GM19328 (cell line): ENCODE results near the gene SLC39A6.
"Not testable (repeated sequence)": the region's sequence is repeated elsewhere in the genome, so short reads cannot be mapped to it uniquely, and the experiment has no call there.

Experiments
- ATAC-seq: cut with Tn5 transposase; IDR thresholded peaks from one replicate; pipeline ENCODE4 v1.9.1; 2021; ENCODE audit warnings: mild to moderate bottlenecking, moderate library complexity; ENCODE audit not compliant: unreplicated experiment

The SLC39A6 gene

DNA sequence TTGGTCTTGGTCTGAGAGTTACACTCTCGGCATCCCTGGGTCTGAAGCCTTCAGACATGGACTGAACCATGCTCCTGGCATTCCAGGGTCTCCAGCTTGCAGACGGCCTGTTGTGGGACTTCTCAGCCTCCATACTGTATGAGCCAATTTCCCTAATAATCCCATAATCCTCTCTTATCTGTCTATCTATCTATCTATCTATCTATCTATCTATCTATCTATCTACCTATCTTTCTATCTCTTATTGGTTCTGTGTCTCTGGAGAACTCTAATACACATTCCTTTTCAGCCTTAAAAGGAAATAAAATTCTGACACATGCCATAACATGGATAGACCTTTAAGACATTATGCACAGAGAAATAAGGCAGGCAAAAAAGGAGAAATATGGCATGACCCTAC is 24.4 kb downstream of the SLC39A6 start:
- no peak for ATAC-seq

DNA sequence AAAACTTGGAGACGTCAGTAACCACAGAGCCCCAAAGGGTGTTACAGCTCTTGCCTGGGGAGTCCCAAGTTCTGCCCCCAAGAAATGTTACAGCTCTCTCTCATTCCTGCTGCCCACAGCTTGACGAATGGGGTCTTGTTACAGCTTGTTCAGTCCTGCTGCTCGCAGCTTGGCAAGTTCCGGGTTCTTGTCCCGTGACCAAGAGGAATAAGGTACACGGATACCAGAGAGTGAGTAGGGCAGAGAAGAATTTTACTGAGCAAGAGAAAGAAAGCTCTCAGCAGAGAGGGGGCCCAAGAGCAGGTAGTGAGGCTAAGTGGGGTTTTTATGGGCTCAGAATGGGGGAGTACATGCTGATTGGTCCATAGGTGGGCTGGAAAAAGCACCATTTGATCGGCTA is 27.2 kb downstream of the SLC39A6 start:
- no peak for ATAC-seq

DNA sequence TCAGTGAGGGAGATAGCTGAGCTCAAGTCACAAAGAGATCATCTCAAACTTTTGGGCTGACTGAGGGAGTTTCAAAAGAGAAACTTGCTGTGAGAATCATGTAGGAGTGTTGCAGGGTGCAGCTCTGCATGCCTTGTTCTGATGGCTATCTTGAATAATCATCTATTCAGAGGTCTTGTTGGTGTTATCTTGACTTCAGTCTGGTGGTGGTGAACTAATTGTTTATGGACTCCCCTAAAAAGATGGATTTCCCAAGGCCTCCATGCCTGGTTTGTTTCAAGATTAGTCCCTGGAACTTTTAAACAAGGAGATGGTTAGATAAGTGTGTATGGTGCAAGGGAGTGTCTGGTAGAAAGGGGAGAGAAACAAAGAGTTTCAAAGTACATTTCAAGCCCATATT is 29.8 kb downstream of the SLC39A6 start:
- no peak for ATAC-seq

DNA sequence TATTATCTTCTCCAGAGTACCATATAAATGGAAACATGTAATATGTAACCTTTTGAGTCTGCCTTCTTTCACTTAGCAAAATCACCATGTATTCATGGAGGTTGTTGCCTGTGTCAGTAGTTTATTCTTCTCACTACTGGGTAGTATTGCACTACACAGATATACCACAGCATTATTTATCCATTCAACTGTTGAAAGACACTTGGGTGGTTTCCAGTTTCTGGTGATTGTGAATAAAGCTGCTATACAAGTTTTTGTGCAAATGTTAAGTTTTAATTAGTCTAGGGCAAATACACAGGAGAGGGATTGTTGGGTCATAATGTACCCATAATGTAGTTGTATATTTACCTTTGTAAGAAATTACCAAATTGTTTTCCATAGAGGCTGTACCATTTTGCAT is 32.2 kb downstream of the SLC39A6 start:
- ATAC-seq = no peak

DNA sequence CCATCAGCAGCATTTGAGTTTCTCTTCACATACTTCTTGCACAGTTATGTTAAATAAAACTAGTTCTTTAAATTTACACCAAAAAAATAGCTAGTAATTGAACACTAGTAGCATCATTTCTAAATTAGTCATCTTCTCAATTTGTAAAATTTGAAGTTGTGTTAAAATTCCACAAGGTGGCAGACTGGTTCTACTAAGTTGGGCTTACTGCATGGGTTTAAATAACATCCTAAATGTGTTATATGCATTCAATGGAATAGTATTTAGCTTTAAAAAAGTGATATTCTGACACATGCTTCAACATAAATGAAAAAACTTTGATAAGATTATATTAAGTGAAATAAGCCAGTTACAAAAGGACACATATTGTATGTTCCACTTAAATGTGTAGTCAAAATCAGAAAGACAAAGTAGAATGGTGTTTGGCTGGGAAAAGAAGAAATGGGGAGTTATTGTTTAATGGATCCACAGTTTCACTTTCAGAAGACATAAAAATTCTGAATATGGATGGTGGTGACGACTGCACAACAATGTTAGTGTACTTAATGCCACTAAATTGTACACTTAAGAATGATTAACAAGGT is 33.1 kb downstream of the SLC39A6 start:
- ATAC-seq = no peak

DNA sequence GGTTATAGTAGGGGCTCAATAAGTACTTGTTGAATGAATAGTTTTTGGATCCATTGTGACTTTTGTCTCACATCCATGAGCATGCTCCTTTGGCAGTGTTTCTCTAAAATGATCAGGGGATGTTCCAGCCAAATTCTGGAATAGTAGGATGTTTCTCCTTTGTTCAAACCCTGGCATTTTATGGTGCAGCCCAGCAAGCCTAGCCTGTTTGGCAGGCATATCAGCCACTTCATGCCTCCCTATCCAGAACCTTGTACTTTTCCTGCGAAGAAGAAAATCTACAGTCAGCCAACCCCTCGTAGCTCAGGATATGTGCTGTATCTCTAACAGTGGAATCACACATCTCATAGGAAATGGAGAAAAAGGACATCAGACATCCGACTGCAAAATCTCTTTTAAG is 34.7 kb downstream of the SLC39A6 start:
- no peak for ATAC-seq

DNA sequence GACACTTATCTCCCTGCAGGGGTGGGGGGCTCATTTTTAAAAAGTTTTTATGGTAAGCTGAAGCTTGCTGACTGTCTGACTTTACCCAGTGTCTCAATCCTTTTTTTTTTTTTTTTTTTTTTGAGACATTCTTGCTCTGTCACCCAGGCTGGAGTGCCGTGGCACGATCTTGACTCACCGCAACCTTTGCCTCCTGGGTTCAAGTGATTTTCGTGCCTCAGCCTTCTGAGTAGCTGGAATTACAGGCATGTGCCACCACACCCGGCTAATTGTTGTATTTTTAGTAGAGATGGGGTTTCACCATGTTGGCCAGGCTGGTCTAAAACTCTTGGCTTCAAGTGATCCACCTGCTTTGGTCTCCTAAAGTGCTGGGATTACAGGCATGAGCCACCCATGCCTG is 37.0 kb downstream of the SLC39A6 start:
- ATAC-seq = not testable (repeated sequence)

DNA sequence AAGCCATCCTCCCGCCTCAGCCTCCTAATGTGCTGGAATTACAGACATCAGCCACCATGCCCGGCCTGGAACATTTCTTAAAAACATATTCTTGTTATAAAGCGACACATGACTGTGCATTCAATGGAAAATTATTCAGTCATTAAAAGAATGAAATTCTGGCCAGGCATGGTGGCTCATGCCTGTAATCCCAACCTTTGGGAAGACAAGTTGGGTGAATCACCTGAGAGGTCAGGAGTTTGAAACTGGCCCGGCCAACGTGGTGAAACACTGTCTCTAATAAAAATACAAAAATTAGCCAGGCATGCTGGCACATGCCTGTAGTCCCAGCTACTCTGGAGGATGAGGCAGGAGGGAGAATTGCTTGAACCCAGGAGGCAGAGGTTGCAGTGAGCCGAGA is 40.1 kb downstream of the SLC39A6 start:
- ATAC-seq = no peak

DNA sequence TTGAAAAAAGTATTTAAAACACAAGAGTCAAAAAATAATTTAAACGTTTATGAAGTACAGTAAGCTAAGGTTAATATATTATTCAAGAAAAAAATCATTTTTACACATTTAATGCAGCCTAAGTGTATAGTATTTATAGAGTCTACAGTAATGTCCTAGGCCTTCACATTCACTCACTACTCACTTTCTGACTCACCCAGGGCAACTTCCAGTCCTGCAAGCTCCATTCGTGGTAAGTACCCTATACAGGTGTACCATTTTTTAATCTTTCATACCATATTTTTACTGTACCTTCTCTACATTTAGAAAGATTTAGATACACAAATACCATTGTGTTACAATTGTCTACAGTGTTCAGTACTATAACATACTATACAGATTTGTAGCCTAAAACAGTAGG is 40.9 kb downstream of the SLC39A6 start:
- no peak for ATAC-seq

DNA sequence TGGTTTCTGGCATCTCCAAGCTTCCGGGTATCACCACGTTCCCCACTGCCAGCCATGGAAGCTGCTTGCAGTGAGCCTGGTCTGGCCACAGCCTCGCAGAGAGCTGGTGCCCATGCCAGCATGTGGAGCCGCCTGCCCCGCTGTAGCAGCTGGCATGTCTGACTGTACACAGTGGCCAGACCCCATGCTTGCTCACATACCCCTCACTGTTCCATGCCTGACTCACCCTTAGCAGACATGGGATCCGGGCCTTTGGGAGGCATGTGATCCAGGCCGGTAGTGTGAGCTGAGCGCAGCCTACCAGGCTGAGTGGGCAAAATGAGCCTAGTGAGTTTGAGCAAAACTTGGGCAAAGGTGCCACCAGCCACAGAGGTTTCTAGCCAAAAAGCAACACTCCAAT is 43.0 kb downstream of the SLC39A6 start:
- ATAC-seq = no peak

DNA sequence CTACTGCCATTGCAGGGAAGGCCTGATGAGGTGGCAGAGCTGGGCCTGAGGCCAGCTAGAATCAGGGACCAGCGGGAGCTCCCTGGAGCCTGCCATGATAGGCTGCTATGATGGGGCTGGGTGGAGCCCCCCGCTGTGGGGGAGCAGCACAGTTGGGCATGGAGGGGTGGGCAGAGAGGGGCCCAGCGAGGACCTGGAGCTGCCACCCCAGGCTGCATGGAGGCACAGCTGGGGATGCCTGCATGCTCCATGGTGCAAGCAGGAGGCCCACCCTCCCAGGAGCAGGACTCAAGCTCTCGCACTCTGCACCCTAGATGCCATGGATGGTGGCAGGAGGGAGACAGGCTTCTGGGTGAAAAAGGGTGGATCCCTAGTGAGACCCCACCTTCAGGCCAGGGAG is 43.9 kb downstream of the SLC39A6 start:
- no peak for ATAC-seq

DNA sequence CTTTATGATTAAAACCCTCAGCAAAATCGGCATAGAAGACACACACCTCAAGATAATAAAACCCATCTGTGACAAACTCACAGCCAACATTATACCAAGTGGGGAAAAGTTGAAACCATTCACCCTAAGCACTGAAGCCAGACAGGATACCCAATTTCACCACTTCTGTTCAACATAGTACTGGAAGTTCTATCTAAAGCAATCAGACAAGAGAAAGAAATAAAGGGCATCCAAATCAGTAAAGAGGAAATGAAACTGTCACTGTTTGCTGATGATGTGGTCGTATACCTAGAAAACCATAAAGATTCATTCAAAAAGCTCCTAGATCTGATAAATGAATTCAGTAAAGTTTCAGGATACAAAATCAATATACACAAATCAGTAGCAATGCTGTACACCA is 45.4 kb downstream of the SLC39A6 start:
- no peak for ATAC-seq

DNA sequence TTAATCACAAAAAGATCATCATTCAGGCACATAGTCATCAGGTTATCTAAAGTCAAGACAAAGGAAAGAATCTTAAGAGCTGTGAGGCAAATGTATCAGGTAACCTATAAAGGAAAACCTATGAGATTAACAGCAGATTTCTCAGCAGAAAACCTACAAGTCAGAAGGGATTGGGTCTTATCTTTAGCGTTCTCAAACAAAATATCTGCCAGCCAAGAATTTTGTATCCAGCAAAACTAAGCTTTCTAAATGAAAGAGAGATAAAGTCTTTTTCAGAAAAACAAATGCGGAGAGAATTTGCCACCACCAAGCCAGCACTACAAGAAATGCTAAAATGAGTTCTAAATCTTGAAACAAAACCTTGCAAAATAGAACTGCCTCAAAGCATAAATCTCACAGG is 48.0 kb downstream of the SLC39A6 start:
- ATAC-seq = not testable (repeated sequence)

DNA sequence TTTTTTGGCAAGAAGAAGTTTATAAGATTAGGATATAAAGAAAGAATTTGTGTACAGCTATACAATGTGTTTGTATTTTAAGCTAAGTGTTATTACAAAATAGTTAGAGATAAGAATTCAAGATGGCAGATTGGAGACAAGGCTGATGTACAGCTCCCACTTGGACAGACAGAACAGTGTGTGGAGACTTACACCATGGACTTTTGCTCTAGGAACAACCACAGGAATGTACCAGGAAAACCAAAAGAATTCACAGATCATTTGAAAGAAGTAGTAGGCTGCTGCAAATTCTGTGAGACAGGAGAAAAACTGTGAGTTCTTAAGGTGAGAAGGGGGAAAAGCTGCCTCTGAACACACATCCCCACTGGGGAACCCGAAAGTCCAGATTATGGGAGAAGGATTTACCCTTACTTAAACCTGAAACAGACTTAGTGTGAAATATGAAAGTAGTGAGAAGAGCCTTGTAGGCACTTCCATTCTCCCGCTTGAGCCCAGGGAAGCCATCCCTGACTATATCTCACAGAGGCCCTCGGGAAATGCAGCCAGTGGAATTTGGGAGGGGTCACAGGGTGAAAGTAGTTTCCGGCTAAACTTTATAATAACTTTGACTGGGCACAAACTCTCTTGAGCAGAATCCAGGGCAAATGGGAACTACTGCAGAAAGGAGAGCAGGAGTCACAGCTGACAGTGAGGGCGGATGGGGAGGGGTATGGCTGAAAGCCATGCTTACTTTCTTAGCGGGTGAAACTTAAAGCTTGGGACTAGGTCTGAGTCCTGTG is 50.2 kb downstream of the SLC39A6 start:
- ATAC-seq = no peak

DNA sequence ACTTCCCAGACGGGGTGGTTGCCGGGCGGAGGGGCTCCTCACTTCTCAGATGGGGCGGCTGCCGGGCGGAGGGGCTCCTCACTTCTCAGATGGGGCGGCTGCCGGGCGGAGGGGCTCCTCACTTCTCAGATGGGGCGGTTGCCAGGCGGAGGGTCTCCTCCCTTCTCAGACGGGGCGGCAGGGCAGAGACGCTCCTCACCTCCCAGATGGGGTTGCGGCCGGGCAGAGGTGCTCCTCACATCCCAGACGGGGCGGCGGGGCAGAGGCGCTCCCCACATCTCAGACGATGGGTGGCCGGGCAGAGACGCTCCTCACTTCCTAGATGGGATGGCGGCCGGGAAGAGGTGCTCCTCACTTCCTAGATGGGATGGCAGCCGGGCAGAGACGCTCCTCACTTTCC is 51.4 kb downstream of the SLC39A6 start:
- ATAC-seq = not testable (repeated sequence)

DNA sequence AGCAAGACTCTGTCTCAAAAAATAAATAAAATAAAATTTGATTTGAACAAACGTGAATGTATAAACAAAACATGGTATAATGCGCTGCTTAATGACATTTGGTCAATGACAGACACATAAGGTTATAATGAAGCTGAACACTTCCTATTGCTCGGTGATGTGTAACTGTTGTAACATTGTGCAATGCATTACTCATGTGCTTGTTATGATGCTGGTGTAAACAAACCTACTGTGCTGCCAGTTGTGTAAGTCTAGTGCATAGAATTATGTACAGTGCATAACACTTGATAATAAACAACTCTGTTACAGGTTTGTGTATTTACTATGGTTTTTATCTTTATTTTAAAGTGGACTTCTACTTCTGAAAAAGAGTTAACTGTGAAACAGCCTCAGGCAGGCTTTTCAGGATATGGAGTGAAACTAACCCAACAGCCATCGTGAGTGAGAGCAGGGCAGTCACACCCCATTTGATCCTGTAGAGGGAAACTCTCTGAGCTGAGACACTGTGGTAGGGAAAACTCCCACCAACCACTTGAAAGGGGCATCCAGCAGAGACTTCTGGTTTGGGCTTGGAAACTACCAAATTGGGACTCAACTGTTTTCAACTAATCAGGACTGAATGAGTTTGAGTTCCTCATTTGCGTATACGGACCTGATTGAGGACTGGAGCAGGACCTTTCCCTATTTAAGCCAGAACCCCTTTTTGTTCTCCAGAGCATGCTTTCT is 53.1 kb downstream of the SLC39A6 start:
- ATAC-seq = no peak

DNA sequence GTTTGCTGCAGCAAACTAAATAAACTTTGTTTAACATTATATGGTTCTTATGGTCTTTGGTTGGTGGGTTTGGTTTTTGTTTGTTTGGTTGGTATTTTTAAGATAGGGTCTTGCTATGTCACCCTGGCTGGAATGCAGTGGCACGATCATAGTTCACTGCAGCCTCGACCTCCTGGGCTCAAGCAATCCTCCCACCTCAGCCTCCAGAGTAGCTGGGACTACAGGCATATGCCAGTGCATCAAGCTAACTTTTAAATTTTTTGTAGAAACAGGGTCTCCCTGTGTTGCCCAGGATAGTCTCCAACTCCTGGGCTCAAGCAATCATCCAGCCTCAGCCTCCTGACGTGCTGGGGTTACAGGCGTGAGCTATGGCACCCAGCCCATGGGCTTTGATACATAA is 54.7 kb downstream of the SLC39A6 start:
- no peak for ATAC-seq

DNA sequence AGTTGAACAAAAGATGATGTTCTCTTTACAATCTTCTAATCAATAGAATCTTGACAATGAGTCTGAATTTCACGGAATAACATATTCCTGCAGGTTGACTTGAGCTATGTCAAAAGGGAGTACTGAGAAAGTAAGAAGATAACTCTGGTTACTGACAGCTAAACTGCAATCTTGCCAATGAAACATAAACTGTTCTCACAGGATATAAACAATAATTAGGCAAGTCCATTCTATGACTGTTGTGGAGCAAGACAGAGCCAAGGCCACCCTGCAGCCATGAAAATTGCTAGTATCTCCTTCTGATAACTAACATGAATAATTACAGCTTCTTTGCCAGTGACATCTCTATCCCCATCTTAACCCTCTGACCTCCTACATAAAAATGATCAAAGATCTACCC is 55.5 kb downstream of the SLC39A6 start:
- ATAC-seq = no peak

DNA sequence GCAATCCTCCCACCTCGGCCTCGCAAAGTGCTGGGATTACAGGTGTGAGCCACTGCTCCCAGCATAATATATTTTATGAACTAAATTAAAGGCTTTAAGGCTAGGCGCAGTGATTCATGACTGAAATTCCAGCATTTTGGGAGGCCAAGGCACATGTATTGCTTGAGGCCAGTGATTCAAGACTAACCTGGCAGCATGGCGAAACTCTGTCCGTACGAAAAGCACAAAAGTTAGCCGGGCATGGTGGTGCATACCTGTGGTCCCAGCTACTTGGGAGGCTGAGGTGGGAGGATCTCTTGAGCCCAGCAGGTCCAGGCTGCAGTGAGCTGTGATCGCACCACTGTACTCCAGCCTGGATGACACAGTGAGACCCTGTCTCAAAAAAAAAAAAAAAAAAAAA is 56.7 kb downstream of the SLC39A6 start:
- ATAC-seq = not testable (repeated sequence)

DNA sequence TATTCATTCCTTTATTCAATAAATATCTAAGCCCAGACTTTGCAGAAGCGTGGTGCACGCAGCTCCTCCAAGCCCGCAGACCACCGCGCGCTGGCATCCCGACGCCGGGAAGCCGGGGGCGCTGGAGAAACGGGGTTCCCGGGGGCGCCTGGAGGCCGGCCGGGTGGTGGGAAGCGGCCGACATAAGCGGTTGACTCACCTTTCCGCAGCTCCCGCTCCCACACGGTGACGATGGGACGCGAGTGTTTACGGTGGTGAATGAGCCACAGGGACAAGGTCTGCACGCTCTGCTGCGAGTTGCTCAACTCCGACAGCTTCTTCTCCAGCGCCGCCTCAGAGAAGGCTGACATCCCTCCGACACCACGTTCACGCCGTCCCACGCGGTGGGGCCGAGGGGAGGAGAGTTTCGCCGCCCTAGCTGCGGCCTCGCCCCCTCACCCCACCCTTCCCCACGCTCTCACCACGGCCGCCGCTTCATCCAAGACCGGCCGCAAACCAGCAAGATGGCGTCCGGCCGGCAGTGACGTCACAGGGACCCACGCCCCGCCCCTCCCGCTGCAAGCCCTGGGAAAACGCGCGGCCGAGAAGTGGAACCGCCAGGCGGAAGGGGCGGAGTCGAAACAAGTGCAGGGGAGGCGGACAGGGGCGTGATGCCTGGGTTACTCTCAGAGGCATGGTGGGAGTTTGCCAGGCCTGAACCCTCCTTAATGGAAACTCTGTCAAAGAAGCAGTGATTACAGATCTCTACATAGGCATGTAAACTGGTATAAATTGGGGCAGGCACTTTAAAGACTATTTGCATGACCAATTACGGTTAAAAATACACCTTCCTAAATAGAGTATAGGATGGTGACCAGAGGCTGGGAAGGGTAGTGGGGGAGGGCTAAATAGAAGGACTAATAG is 61.8 kb downstream of the SLC39A6 start, which contains the start of gene RPRD1A:
Gene RPRD1A, minus strand, starts transcription at position 505 of the 903 bp plus-strand sequence. Its CDS starts 155 bp downstream, at position 350.
- ATAC-seq = peak; percentile 95

DNA sequence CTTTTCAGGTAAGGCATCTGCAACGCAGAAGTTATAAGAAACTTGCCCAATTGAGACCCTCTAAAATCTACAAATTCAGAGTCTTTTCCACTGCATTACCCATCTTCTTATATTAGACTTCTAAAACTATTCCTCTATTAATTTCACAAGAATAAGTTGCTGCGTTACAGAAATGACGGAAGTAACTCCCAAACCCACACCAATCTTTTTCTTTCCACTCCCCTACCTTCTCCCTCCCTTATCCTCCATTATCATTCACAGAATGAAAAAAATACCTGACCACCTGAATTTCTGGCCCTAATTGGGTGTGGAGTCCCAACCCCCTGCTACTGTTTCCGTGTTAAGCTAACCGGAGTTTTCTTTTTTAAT is 62.5 kb downstream of the SLC39A6 start:
- ATAC-seq = no peak
